KOPT-K1 (cell line): ENCODE measurements around the gene STAG1.
"Not testable (repeated sequence)": the region's sequence is repeated elsewhere in the genome, so short reads cannot be mapped to it uniquely, and the experiment has no call there.

Experiments used
- H3K27ac ChIP-seq: fragments of 200-600 bp; sonication (generic); 2 replicates; pipeline ENCODE4 v1.5.1; 2016; ENCODE audit warnings: antibody characterized with exemption, mild to moderate bottlenecking, low read depth, low read length; ENCODE audit not compliant: poor library complexity, severe bottlenecking
- H3K36me3 ChIP-seq: fragments of 200-600 bp; sonication (generic); 2 replicates; pipeline ENCODE4 v1.5.1; 2017; ENCODE audit warnings: antibody characterized with exemption, mild to moderate bottlenecking, low read length, moderate library complexity; ENCODE audit not compliant: insufficient read depth
- H3K9me3 ChIP-seq: fragments of 200-600 bp; sonication (generic); 2 replicates; pipeline ENCODE4 v1.5.1; 2017; ENCODE audit warnings: antibody characterized with exemption, low read length, mild to moderate bottlenecking; ENCODE audit not compliant: insufficient read depth, poor library complexity, severe bottlenecking

STAG1 gene

DNA sequence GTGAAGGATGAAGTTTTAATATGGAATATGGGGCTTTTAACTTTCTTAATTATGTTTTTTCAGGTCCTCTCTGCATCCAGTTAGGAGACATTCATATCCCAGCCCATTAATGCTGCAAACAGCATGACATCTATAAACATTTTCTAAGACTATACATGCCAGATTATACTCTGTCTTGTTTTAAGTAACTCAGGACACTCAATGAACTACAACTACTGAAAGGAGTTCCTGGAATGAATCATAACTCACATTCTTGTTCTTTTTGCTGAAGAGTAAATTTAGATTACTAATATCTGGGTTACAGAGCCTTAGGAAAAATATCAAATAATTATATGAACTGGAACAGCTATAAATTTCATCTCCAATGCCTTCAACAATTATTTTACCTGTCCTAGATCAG is 167.4 kb downstream of the STAG1 start:
- Histone ChIP-seq H3K36me3 (peaks cover 18% of the 10 kb centered on the region; the same call in 1 of the 2 replicates), H3K27ac (no peak overlapping the region)

DNA sequence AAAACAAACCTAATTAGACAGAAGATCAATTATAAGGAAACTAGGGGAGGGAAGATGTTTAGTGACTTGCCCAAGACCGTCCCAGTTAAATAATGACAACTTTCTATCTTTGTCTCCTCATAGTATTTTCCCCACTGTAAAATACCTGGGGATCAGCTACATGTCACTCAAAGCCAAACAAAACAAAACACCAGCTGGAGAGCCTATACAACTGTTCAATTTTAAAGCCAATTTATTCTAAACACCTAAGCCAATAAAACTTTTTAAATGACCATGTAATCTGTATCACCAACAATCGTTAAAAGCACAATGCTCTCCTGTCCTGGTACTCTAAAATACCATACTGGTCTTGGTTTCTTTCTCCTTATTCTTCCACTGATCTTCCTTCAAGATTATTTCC is 168.4 kb downstream of the STAG1 start:
- Histone ChIP-seq H3K27ac (no peak overlapping the region), H3K9me3 (no peaks in the 10 kb centered on the region), H3K36me3 (peaks cover 22% of the 10 kb centered on the region)

More for the DNA sequence above, 167.4 kb downstream of the STAG1 start:
- H3K9me3 ChIP-seq: no peaks in the 10 kb centered on the region

DNA sequence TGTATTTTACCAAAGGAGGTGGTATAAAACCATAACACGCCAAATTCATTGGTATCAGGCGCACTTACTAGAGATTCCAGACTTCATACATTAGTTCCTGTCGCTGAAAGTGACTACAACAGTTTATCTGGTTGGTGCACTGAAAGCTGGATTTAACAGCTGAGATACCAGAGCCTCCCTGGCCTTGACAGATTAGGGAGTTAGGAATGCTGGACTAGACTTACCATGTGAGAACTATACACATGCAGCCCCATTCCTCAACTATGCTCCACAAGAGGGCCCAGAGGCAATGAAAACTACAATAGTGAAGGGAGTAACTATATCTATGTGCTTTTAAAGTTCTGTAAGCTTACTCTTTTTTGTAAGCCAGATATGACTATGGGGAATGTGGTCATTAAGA is 174.4 kb downstream of the STAG1 start:
- no peaks in the 10 kb centered on the region for H3K9me3 ChIP-seq
- H3K27ac ChIP-seq: no peak overlapping the region
- H3K36me3 ChIP-seq: peaks cover 17% of the 10 kb centered on the region

DNA sequence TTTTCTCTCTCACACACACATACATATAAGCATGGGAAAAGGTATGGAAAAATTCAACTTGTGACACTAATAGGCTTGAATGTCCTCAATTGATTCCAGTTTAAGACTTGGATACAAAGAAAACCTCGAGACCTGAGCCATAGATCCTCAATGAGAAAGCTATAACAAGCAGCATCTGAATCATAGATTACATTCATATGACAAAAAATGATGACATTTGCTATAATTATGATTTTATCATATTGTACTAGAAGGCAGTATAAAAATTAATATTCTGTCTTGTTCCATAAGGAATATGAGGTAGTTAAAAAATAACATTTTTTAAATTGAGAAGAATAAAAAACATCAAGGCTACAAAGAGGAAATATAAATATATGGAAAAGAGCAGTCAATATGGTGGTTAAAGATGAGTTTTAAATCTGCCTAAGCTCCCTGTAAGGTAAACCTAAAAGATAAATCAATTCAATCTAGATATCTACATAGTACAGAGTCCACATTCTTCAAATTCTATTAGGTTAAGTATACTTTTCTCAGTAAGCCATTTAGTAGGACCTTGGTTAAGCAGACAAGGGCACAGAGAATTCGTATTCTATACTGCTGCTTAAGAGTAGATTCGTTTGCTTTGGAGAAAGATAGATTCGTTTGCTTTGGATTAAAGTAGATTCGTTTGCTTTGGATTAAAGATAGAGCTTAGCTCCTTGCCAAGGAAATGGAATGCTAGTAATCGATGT is 175.7 kb downstream of the STAG1 start:
- Histone ChIP-seq H3K36me3 (peaks cover 19% of the 10 kb centered on the region), H3K27ac (no peak overlapping the region), H3K9me3 (no peaks in the 10 kb centered on the region)

DNA sequence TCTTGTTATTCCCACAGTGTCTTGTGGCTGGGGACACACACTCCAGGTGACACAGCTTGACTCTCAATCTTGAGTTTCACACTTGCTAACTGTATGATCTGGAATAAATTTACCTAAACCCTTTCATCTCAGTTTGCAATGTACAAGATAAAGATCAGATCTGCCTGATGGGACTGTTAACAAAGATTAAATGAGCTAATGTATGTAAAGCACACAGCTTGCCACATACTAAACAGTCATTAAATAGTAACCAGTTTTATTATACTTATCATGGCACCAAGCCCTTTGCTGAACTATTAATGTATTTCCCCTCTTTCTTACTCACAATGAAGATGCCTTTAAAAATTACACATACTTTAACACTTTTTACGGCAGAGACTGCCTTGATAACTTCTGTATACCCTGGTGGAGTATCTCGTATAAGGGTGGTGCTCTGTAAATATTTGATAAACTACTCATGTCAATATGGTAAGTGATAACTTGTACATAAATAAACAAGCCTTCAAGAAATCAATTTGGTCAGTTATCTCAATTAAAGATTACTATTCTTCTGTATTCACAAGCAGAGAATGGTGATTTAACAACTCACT is 184.5 kb downstream of the STAG1 start:
- peaks cover 33% of the 10 kb centered on the region for H3K36me3 ChIP-seq

DNA sequence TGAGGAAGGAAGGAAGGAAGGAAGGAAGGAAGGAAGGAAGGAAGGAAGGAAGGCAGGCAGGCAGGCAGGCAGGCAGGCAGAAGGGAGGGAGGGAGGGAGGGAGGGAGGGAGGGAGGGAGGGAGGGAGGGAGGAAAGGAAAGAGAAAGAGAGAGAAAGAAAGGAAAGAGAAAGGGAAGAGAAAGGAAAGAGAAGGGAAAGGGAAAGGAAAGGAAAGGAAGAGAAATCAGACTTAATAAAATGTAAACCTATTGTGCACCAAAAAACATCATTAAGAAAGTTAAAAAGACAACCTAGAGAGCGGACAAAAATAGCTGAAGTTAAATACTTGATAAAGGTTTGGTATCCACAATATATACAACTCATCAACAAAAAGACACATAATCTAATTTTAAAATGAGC is 187.2 kb downstream of the STAG1 start:
- H3K9me3 ChIP-seq, H3K27ac ChIP-seq: not testable (repeated sequence)
- peaks cover 24% of the 10 kb centered on the region for H3K36me3 ChIP-seq

More for the DNA sequence above, 184.5 kb downstream of the STAG1 start:
- Histone ChIP-seq H3K9me3 (no peaks in the 10 kb centered on the region), H3K27ac (no peak overlapping the region)

DNA sequence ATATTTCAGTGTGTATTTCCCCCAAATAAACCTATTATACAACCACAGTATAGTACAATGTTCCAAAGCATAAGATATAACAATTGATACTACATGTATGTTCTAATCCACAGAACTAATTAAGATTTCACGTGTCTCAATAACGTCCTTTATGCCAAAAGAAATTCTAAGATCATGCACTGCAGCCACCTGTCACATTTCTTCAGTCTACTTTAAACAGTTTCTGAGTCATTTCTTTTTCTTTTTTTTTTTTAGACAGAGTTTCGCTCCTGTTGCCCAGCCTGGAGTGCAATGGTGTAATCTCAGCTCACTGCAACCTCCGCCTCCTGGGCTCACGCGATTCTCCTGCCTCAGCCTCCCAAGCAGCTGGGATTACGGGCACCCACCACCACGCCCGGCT is 190.2 kb downstream of the STAG1 start:
- no peak overlapping the region for H3K27ac ChIP-seq
- no peaks in the 10 kb centered on the region for H3K9me3 ChIP-seq
- peaks cover 9% of the 10 kb centered on the region for H3K36me3 ChIP-seq

DNA sequence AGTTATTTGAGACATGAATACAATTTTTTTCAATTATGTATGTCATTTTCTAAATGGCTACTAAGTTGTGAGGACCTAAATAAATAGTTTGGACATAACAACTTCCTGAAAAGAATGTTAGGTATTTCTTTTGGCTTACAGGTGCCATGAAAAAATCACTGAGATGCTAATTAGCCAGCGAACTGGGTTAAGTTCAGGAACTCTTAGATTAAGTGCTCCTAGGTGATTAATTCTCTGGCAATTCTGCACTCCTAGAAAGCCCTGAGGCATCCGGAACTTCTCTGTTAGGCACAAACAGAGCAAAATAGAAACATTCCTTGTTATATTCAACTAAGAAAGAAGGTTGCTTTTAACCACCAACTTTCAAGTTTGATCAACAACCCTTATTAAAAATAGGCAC is 192.3 kb downstream of the STAG1 start:
- Histone ChIP-seq H3K9me3 (no peaks in the 10 kb centered on the region), H3K36me3 (no peaks in the 10 kb centered on the region), H3K27ac (no peak overlapping the region)

DNA sequence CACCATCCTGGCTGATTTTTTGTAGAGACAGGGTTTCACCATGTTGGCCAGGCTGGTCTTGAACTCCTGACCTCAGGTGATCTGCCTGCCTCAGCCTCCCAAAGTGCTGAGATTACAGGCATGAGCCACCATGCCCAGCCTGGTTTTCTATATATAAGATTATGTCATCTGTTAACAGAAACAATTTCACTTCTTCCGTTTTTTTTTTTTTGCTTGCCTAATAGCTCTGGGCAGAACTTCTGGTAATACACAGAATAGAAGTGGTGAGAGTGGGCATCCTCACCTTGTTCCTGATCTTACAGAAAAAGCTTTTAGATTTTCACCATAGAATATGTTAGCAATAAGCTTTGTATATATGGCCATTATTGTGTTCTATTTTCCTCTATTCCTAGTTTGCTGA is 202.7 kb downstream of the STAG1 start:
- not testable (repeated sequence) for H3K9me3 ChIP-seq, H3K27ac ChIP-seq
- H3K36me3 ChIP-seq: peaks cover 12% of the 10 kb centered on the region

DNA sequence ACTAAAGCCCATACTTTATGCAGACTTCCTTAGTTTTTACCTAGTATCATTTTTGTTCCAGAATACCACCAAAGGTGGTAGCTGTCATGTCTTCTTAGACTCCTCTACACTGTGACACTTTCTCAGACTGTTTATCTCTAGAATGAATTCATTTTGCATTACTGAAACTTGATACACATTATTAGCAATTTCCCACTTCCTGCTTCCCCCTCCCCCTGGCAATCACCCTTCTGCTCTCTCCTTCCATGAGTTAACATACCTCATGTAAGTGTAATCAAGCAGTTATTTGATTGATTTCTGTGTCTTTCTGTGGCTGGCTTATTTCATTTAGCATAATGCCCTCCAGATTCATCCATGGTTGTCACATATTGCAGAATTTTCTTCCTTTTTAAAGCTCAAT is 204.9 kb downstream of the STAG1 start:
- Histone ChIP-seq H3K36me3 (peaks cover 9% of the 10 kb centered on the region), H3K27ac (no peak overlapping the region), H3K9me3 (no peaks in the 10 kb centered on the region)

DNA sequence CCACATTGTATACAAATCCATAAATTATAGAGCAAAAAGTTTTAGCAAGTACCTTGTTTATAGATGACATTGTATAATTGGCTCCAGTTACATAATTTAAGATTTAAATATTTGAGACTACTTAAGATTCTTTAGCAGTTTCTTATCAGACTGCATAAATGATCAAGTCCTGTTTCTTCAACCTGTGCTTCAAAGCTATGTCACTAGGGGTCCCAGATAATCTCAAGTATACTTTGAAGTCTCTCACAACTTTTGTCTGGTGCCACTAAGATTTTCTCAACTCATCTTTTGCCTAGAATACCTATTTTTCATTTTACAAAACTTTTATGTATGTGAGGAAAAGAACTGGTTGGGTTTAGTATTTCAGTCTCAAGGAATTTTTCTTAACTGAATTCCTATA is 205.5 kb downstream of the STAG1 start:
- Histone ChIP-seq H3K36me3 (peaks cover 6% of the 10 kb centered on the region), H3K27ac (no peak overlapping the region), H3K9me3 (no peaks in the 10 kb centered on the region)

DNA sequence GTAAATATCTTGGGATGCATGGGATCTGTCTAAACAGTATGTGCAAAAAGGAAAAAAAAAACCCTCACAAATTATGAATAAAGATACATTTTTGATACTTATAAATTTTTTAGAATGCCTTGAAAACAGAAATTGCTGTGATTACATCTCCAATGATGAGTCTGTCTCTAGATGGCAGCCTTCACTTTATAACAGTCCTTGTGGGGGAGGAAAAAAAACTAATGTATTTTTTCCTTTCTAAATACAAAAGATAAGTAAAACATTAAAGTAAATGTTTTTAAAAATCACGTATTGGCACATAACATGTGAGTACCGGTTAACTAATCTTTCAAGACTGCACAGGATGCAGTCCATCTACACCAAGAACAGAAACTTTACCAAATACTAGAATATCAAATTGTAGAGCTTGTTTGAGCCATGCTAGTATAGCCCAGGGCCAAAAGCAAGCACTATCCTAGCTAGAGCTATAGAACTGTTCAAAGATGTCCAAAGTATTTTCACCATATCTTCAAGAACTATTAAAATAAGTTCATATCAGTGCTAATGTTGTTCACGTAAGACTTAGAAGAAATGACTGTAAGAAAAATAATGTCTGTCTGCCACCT is 206.4 kb downstream of the STAG1 start:
- no peaks in the 10 kb centered on the region for H3K9me3 ChIP-seq
- no peak overlapping the region for H3K27ac ChIP-seq
- H3K36me3 ChIP-seq: peaks cover 5% of the 10 kb centered on the region

DNA sequence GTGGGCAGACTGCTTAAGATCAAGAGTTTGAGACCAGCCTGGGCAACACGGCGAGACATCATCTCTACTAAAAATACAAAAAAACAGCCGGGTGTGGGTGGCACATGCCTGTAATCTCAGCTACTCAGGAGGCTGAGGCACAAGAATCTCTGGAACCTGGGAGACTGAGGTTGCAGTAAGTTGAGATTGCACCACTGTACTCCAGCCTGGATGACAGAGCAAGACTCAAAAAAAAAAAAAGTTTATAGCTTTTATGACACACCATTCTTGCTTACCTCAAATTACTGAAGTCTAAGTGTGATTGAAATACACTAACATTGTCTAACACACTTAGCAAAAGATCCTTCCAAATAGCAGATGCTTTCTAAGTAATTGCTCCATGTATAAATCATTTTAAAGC is 207.6 kb downstream of the STAG1 start:
- H3K36me3 ChIP-seq: peaks cover 5% of the 10 kb centered on the region
- no peaks in the 10 kb centered on the region for H3K9me3 ChIP-seq
- no peak overlapping the region for H3K27ac ChIP-seq

DNA sequence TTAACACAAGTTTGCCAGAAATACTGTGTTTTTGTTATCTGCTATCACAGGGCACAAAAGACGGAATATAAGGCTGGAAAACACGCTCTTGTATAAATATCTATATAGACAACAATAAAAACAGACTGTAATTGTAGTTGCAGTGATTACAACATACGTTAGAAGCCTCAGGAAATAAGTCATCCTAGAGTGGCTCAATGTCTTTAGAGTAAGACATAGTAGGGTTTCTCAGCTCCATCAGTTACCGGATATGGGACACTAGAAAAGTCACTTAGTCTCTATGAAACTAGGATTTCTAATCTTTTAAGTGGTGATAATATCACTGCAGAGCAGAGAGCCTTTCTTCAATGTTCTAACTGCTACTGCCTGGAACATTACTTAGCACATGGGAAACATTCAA is 208.8 kb downstream of the STAG1 start:
- Histone ChIP-seq H3K27ac (no peak overlapping the region), H3K9me3 (no peaks in the 10 kb centered on the region), H3K36me3 (peaks cover 5% of the 10 kb centered on the region)

DNA sequence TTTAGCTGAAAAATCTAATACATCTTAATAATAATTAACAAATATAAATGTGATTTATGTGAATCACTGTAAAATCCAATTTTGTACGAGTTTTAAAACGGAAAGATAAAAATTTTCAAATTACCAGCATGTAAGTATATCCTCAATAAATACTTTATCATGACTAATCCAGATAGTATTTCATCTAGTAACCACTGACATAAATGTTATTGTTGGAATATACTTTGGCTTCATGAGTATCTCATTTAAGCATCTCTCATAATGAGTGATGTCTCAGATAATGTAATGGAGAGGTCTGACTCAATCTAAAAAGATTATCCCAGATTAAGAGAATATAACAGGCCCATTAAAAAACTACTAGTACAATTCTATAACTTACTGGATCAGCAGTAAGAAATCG is 216.3 kb downstream of the STAG1 start:
- peaks cover 20% of the 10 kb centered on the region for H3K36me3 ChIP-seq
- no peak overlapping the region for H3K27ac ChIP-seq
- H3K9me3 ChIP-seq: peaks cover 20% of the 10 kb centered on the region

DNA sequence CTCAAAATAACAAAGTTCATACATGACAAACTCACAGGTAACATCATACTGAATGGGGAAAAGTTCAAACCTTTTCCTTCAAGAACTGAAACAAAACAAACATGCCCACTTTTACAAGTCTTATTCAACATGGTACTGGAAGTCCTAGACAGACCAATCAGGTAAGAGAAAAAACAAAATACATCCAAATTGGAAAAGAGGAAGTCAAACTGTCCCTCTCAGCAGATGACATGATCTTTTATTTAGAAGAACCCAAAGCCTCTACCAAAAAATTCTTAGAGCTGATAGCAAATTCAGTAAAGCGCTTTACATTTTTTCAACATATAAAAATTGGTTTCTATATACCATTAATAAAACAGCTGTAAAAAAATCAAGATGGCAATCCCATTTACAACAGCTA is 219.4 kb downstream of the STAG1 start:
- Histone ChIP-seq H3K36me3 (peaks cover 30% of the 10 kb centered on the region; the same call in 1 of the 2 replicates), H3K9me3 (peaks cover 50% of the 10 kb centered on the region), H3K27ac (no peak overlapping the region)
